HG03060 (cell line): ENCODE results near the gene KAT7.
"Not testable (repeated sequence)": the region's sequence is repeated elsewhere in the genome, so short reads cannot be mapped to it uniquely, and the experiment has no call there.

ENCODE experiments used
- ATAC-seq: cut with Tn5 transposase; IDR thresholded peaks from one replicate; pipeline ENCODE4 v1.9.1; 2021; ENCODE audit warnings: low read depth, moderate number of reproducible peaks; ENCODE audit not compliant: unreplicated experiment

The KAT7 gene

DNA sequence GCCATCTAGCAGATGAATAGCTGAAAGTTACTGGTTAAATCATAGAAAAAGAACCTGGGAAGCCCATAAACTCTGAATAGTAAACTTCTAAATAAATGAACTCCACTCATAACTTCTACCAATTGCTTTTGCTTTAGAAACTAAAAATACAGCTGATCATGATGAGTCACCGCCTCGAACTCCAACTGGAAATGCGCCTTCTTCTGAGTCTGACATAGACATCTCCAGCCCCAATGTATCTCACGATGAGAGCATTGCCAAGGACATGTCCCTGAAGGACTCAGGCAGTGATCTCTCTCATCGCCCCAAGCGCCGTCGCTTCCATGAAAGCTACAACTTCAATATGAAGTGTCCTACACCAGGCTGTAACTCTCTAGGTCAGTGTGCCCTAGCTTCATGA lies 9.7 kb downstream of the KAT7 start:
- no peak for ATAC-seq

DNA sequence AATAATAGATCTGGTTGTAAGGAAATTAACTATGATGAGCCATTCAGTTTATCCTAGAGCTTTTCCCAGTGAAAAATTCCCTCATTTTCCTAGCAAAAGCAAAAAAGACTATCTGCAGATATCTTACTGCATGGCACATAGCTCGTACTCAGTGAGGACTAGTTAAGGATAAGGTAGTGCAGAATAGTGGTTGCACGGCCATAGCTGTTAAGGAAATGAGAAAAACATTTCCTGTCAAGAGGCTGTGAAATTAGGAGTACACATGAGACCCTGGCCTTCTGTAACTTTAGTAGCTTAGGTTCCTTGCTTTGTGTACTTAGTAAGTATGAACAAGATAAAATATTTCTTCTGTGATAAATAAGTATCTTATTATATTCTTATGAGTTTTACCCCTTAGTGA lies 10.3 kb downstream of the KAT7 start:
- ATAC-seq, result no peak

DNA sequence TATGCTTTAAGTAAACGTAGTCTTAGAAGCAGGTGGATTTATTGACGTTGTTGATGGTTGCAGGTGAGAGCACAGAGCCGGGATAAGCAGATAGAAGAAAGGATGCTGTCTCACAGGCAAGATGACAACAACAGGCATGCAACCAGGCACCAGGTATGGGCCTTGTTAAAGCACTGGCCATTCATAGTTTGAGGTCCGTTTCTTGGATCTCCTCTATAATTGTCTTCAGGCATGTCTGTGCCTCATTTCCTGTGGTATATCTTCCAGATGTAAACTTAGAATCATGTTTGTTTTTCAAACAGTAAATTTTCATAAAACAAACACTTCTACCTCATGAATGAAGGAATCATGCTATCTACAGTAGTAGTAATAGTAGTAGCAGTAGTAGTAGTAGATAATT lies 20.6 kb downstream of the KAT7 start:
- ATAC-seq, result no peak

DNA sequence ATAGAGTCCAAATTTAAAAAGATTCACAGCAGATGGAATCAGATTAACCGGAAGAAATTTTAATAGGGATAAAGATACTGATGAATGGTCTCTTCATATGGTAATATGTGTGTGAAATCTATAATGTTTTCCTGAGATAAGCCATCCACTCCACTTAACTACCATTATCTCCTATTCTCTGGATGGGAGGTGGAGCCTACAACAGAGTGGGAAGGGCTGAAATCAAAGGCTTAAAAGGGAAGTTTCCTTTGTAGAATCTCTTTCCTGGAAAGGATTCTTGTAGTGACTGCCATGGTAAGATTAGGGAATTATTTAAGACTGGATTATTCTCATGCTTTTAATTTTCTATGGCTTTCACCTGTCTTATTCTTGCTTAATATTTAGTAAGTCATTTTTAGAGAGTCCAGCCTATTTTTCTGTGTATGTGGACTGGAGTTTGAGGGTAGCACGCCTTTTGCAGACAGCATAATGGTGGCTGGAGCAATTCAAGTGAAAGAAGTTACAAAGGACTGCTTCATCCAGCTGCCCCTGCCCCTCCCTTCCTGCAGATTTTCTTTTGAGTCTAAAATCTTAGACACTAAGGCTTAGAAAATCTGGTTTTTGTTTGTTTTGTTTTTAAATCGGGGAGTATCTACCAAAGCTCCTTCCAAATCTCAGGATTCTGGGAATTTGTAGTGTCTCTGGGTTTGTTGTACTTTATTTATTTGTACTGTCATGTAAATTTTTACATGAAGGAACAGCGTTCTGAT lies 26.5 kb downstream of the KAT7 start:
- ATAC-seq, result no peak

DNA sequence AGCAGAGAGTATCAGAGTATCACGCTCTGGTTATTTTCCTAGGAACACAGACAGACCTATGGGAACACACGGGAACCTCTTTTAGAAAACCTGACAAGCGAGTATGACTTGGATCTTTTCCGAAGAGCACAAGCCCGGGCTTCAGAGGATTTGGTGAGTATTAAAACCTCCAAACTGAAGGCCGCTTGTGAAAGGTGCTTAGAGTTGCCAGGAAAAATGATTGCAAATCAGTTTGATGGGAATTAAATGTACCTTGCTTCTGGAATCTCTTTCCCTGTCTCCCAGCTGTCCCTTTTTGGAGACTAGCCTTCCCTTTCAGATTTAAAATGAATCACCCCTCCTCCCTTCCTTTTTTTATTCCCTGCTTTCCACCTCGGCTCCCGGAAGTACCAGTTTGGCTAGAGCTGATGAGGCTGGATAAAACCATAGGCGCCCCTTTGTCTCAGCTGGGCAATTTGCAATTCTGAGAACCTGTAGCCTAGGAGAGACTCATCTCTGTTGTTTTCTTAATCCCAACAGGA lies 27.3 kb downstream of the KAT7 start:
- ATAC-seq, result no peak

DNA sequence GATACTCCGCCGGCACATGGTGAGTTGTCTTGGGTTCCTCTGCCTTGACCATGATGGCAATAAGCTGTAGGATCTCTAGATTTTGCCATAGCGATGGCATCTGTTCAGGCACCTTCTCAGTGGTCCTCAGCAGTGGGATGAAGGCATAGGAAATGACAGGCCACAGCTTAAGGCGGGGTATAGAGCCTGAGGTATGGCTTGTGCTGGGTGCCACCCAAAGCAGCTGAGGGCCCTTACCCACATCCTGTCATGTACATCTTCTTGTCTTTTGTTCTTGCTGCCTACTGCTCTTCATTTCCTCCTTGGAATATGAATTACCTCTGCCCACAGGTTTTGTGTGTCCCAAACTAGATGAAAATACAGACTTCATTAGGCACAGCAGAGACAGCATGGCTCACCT lies 29.5 kb downstream of the KAT7 start:
- ATAC-seq, result no peak

DNA sequence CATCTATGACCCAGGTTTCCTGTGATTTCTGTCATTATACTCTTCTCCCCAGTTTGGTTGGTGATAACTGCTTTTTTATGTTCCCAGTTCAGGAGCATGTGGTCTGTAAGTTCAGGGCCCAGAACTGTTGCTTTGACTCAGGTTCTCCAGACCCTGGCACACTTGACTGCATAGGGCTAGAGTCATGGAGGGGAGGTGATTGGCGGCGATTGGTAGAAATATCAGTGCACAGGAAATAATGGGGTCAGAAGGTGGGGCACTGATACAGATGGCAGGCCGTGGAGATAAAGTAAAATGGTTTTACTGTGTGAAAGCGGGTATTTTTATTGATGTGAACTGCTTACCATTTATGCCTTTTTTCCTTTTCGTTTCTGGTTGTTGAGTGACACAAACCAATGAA lies 30.7 kb downstream of the KAT7 start:
- no peak for ATAC-seq

DNA sequence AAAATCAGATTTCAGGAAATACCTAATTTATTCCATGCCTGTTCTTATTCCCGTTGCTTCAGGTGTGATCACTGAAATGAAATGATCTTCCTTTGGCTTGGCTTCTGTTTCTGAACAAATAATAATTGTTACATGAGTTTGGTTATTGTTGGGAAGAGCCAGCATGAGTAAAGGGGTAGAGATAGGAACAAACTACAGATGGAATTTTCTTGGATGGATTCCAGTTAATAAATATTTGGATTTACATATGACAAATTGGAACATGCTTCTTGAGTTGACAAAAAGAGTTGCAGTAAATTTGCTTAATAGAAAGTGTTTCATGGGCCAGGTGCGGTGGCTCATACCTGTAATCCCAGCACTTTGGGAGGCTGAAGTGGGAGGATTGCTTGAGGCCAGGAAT lies 31.2 kb downstream of the KAT7 start:
- ATAC-seq, result no peak

DNA sequence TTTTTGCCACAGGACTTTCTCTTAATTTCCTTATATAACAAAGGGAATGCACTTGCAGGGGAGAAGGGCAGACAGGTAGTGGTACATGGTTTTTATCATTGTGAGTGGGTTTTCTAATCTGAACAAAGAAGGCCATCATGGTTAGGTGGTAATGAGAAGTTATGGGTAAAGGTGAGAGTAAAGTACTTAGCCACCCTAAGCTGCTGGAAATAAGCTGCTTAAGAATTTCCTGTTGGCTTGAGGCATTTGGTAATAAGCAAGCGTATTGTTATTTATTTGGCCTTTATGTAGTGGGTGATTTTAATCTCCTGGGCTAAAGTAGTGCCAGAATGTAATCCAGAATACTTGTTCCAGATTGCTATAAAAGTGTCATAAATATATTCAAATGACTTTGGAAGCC lies 32.3 kb downstream of the KAT7 start:
- no peak for ATAC-seq

DNA sequence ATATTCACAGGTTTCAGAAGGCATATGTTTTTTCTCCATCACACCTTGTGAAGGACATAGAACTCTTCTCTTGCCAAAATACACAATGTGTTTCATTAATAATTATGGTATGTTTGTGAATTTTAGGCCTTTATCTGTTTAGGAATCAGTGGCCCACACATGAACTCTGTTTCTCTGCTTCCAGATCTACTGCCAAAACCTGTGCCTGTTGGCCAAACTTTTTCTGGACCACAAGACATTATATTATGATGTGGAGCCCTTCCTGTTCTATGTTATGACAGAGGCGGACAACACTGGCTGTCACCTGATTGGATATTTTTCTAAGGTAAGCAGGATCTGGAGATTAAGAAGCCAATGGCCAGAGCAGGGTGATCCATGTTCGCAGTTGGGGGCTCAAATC lies 33.0 kb downstream of the KAT7 start:
- no peak for ATAC-seq

DNA sequence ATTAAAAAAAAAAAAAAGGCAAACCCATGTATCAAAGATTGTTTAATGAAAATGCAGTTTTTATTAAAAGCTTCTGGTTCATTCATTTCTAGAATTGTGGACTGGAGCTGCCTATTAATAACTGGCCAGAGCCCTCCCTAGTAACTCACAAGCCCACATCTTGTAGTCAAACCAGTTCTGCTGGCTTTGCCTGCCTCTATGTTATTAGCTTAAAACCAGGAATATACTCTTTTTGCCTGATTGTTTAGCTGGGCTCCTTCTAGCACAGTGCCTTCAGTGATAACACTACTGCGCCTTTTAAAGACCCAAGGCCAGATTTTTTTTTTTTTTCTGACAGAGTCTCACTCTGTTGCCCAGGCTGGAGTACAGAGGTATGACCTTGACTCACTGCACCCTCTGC lies 33.4 kb downstream of the KAT7 start:
- ATAC-seq, result no peak

DNA sequence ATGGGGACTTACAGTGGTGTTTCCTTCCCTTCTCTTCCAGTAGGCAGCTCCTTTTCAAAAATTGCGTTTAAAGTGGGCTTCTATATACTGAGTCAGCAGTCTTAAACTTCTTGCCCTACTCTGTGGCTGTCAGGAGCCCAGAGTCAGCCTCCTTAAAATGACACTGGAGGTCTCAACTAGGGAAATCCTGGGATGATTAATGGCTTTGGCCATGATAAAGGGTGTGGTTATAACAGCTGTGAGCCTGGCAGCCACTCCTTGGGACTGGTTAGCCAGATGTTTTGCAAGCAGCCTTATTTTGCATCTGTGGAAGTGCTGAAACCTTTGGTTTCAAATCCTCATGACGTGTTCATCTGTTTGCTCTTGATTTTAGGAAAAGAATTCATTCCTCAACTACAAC lies 34.3 kb downstream of the KAT7 start:
- no peak for ATAC-seq

DNA sequence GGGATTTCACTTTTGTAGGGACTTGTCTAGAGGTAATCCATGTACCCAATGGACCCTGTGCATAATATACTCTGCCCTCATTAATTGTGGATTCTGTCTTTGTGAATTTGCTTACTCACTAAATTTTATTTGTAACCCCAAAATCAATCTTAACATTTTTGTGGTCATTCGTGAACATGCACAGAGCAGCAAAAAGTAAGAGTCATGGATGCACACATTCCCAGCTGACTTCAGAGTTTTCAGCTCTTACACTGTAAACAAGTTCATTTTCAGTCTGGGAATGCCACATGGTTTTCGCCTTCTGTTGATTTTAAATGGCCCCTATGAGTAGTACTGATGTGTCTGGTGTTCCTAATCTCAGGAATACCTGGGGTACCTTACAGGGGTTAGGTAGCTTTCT lies 35.1 kb downstream of the KAT7 start:
- no peak for ATAC-seq

DNA sequence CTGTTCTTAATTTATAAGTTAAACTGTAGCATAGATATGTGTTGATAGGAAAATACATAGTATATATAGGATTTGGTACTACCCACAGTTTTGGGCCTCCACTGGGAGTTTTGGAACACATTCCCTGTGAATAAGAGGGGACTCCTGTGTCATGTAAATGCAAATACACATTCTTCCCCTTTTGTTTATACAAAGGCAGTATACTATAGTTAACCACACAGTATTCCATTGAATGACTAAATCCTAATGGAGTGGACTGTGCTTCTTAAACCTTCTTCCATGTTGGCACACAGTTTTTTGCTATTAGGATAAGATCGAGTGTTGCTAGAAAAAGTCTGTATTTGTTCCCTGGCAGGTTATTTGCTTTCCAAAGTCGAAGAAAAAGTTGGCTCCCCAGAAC lies 37.2 kb downstream of the KAT7 start:
- ATAC-seq, result no peak

DNA sequence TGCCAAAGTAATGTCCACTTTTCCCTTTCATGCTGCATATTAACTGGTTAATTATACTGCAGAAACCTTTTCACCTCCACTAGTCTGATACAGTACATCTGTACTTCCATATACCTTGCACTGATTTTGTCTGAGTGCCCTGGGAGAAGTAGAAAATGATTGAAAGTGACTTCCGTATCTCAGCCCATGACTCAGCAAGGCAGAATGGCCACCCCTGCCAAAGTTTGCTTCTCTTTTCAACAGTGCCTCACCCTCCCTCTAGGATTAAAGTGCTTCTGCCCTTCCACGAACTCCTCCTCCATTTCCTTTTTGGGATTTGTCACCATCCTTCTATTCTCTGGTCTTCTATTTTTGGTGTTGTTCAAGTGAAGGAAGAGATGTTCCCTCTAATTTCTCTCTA lies 39.8 kb downstream of the KAT7 start:
- not testable (repeated sequence) for ATAC-seq

DNA sequence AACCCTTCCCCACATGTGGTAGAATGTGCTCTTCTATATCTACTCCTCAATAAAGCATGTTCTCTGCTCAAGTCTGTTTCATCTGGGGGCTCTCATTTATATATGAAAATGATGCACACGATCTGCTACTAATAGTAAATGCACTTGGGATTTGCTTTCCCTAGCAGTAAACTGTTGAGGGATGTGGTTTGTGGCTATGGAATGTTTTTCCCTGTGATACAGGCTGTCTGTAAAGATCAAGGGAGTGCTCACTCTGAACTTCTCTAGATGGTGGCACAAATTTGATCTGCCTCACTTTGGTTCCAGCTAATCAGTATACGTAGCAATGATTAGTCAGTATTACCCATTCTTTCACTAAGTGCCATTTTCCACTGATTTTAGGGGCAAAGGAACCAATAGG lies 40.5 kb downstream of the KAT7 start:
- ATAC-seq, result no peak

DNA sequence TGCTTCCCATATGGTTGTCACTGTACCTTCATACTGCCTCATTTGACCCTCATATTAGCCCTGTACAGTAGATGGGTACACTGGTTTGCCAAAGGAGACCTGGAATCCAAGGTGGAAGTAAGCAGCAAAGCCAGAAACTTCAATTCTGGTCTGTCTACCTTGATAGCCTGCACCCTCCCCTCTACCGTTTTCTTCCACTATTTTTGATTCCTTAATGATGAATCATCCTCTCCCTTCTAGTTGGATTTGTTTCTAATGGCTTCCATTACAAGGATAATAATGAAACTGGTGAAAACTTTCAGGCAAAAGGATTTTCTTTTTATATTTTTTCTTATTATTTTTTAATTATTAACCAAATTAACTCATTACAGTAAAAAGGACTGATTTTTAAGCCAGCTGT lies 42.1 kb downstream of the KAT7 start:
- ATAC-seq, result no peak

DNA sequence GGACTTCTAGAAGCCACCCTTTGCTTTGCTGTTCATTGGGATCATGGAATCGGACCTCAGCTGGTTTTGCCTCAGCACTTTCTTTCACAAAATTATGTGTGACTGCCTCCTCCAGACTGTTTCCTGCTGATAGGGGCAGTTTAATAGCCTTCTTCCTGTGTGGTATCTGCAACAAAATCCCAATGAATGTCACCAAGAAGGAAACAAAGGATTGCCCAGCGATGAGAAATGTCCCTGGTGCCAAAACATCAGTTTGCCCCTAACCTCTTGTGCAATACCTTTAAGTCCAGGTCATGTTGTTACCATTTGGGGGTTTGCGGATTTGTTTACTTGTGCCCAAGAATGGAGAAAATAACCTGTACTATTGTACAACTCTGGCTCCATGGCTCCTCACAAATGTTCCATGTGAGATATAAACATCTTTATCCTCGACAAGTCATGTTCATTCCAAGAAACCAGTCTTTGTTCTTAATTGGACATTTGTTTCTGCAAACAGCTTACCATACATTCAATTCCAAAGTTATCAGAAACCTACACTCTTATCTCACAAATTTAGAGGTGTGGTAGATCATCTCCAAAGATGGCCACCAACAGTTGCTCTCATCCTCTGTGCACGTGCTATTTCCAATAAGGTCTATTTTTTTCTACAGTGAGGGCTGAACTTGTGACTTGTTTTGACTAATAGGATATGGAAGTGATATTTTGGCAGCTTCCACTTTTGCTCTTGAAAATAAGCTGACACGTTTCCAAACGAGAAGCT lies 44.5 kb downstream of the KAT7 start:
- no peak for ATAC-seq

DNA sequence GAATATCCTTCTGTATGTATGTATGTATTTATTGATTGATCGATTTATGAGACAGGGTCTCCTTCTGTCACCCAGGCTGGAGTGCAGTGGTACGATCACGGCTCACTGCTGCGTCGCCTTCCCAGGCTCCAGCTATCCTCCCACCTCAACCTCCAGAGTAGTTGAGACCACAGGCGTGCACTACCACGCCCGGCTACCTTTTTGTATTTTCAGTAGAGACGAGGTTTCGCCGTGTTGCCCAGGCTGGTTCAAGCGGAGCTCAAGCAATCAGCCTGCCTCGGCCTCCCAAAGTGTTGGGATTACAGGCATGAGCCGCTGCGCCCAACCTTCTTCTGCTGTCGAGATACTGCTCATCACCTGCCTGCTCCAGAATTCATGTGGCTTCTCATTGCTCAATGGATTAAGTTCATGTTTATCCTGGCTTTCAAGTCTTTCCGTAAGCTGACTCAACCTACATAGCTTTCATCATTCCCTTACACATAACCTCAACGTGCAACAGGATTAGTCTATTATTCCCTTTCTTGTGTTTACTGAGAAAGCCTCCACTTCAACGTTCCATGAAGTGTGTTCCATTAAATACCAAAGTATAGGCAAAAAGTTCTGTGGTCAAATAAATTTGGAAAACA lies 45.8 kb downstream of the KAT7 start:
- no peak for ATAC-seq

DNA sequence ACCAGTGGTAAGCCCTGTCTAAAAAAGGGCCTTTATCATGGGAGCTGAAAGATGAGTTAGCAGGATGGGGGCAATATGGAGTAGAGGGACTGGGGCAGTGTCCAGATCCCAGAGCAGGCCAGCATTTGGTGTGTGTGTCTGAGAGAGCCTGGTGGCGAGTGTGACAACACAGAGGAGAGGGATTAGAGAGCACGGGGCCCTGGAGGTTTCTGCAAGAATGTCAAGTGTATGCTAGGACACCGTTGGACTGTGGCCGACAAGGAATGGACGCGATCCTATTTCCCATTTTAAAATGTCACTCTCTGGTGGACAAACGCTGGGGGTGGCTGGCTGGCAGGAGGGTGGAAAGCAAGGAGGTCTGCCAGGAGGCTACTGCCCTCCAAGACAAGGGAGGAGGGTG lies 47.0 kb downstream of the KAT7 start:
- no peak for ATAC-seq

DNA sequence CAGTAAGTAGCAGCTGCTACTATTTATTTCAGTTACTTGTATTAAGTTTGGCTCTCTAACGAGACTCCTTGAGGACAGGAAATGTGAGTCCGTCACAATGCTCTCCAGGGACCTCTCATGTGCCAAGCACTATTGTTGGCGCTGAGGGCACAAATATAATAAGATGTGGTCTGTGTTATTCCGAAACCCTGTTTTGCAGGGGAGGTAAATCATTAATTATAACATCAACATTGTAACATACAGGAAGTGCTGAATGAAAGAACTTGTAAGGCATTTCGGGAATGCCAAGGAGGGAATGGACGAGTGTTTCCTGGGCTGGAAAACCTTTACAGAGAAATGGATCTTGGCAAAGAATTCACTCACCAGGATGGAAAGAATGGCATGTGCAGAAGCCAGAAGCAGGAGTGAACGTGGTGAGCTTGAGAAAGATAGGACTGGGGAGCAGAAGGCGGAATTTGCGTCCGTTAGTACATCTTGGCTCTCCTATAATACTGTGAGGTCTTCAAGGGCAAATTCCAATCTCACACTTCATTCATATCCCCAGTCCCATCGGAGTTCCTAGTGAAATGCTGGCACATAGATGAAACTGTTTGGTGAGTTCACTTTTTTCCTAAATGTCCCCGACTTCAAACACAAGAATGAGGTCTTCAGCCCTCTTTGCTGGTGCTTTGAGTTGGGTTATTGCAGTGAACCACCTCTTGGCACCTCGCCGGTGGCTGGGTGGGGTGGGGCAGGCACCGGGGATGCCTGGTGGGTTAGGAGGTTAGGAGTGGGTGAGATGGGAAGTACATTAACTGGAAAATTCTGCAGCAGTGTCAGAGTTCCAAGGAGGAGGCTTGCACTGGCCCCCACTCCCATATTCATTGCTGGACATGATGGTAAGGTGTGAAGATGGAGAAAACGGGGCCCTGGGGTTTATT lies 47.9 kb downstream of the KAT7 start:
- no peak for ATAC-seq
